ENCODE data around the gene RAPGEF2.

Gene RAPGEF2

GRCh38 chr4:159197260-159197884 lies 94.5 kb downstream of the RAPGEF2 start:
- DNase-seq (ENCODE audit: low spot score): no peak

- DNase-seq (ENCODE audit: low spot score): no peak
Measured at GRCh38 chr4:159197885-159198269, 95.0 kb downstream of the RAPGEF2 start.

- no peak for DNase-seq (ENCODE audit: low spot score)
Measured at GRCh38 chr4:159199826-159200225, 96.9 kb downstream of the RAPGEF2 start.

DNA sequence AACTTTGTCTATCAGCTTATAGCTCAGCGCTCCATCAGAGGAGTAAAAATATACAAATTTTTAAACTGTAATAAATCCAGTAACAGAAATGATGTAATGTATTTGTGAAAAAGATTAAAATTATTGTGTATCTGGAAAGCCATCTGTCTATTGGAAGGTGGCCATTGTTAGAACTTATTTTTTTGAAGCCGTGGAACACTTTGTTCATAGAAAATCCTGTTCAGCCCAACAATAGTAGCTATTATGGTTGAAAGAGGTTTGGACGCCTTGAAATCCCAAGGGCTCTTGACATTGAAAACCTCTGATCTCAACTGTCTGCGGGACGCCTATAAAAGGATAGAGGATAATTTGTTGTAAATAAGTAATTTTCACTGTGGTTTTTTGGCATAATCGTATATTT lies 98.3 kb downstream of the RAPGEF2 start:
- DNase-seq (ENCODE audit: low spot score): no peak

DNA sequence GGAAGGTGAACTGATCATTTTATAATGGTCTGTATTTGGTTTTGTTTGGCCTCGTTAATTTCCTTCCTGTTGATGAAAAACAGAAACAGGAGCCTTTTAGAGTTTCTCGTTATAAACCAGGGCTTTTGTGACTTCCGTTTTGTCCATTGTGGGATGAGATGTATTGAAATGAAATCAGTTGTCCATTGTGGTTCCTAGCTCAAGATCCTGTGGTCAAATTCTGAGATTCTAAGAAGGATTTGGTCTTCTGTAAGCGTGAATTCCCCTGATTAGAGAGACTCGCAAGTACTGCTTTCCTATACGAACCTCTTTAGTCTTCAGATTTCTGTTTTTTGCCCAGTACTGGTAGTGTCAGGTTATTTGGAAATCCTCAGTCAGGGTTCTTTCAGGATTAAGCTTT lies 101.7 kb downstream of the RAPGEF2 start:
- no peak for DNase-seq (ENCODE audit: low spot score)

- DNase-seq (ENCODE audit: low spot score): no peak
Measured at GRCh38 chr4:159205466-159205865, 102.6 kb downstream of the RAPGEF2 start.

GRCh38 chr4:159206427-159206871 lies 103.6 kb downstream of the RAPGEF2 start:
- DNase-seq (ENCODE audit: low spot score): peak; percentile 57

- DNase-seq (ENCODE audit: low spot score): no peak
Measured at GRCh38 chr4:159209249-159209648, 106.4 kb downstream of the RAPGEF2 start.

DNA sequence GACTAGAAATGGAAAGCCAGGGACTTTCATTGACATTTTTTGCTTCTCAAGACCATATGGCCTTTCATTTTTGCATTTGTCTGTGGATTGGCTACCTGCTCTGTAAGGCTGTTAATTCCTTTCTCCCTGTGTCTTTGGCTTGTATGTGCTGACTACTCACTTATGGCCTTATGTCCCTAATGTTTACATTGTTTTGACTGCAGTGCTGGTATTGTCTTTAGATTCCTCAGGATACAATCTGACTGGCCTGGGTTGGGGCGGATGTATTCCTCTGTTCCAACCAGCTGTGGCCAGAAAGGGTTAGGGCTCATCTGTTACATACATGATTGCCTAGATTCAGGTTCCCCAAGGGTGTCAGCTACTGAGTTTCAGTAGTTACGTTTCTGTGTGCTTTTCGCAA lies 108.1 kb downstream of the RAPGEF2 start:
- DNase-seq (ENCODE audit: low spot score): no peak

DNA sequence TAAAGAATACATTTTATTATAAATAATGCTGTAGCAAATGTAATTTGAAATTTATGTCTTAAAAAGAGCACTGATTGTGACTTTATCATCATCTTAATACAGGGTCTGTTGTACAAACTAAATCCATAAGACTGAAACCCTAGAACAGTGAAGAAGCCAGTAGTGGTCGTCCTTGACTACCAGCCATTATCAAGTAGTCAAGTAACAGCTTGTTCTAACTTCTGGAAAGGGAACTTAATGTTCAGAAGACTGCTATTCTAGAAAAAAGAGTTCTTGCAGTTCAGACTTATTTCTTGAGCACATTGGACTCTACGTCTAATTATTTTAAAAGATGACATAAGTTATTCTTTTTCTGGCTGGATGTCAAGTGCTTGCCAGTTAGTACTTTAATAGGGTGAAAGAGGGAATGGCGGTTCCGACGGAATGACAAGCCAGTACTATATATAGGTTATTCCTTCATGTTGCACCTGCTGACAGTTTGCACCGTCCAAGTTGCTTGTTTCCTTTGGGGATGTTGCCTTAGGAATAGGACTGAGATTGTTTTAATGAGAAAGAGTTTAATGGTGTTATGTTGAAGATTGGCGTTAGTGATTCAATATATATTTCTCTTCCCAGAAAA lies 109.9 kb downstream of the RAPGEF2 start:
- DNase-seq (ENCODE audit: low spot score): no peak

- DNase-seq (ENCODE audit: low spot score): no peak
Measured at GRCh38 chr4:159216834-159217233, 114.0 kb downstream of the RAPGEF2 start.

GRCh38 chr4:159219862-159220261 lies 117.0 kb downstream of the RAPGEF2 start:
- no peak for DNase-seq (ENCODE audit: low spot score)

- DNase-seq (ENCODE audit: low spot score): no peak
Measured at GRCh38 chr4:159220353-159220752, 117.5 kb downstream of the RAPGEF2 start.

DNA sequence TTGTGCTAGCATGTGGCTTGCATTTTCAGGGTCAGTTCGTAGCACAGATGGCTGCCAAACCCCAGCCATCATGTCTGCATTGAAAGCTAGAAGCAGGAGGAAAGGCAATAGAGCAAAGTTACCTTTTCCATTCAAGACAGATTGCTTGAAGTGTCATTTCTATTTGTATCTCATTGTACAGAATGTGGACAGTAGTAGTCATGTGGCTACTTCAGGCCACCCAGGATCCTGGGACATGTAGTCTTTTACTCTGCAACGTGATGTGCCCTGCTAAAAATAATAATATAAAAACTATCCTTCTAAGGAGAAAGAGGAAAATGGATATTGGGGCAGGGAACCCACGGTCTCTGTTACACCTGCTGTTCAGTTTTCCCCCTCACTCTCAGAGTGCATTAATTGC lies 118.4 kb downstream of the RAPGEF2 start:
- no peak for DNase-seq (ENCODE audit: low spot score)

GRCh38 chr4:159222043-159222552 lies 119.2 kb downstream of the RAPGEF2 start:
- no peak for DNase-seq (ENCODE audit: low spot score)

DNA sequence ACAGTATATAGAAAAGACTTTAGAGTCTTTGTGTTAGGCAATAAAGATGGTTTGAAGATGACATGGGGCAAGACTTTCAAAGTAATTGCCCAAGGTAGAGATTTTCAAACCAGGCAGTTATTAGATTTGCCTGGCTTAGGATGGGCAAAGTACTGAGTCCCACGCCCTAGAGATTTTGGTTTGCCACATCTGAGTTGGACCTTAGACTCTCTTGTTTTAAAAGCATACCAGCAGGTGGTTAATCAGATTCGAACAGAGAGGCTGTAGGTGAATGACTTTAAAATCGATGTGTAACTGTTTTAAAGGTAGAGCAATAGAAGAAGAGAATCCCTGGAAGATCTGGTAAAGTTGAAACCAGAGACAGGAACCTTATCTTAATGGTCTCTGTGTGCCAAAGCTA lies 121.5 kb downstream of the RAPGEF2 start:
- DNase-seq (ENCODE audit: low spot score): no peak

DNA sequence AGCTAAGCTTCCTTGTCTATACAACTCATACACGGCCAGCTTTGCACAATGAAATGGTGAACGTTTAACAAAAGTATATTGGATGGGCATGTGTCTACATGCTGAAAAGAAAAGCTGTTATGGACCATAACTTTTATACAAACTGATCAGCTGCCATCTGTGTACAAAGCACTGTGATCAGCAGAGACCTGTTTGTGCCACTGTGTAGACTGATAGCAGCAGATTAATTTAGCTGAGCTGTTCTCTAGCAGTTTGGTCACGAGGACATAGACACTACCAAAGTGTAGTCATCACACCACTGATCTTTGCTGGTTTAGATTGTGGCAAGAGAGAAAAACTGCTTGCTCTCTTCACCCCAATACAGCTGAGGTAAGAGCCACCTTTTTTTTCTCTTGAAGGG lies 124.5 kb downstream of the RAPGEF2 start:
- DNase-seq (ENCODE audit: low spot score): no peak

GRCh38 chr4:159227984-159228383 lies 125.1 kb downstream of the RAPGEF2 start:
- no peak for DNase-seq (ENCODE audit: low spot score)

DNA sequence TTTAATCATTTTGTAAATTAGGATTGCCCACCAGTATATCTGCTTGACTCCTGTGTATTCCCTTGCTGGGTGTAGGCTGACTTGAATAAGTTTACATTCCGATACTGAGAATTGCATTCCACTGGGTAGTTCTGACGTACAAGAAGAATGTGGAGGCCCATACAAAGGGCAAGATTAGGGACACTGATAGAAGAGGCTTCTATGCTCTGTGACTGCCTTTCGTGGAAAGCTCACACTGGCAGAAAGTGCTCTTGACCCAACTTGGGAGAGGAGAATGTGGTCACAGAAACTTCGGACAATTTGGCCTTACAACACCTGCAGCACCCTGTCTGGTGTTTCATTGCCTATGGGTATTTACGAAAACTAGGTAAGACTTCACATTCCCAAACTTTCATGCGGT lies 126.3 kb downstream of the RAPGEF2 start:
- no peak for DNase-seq (ENCODE audit: low spot score)

DNA sequence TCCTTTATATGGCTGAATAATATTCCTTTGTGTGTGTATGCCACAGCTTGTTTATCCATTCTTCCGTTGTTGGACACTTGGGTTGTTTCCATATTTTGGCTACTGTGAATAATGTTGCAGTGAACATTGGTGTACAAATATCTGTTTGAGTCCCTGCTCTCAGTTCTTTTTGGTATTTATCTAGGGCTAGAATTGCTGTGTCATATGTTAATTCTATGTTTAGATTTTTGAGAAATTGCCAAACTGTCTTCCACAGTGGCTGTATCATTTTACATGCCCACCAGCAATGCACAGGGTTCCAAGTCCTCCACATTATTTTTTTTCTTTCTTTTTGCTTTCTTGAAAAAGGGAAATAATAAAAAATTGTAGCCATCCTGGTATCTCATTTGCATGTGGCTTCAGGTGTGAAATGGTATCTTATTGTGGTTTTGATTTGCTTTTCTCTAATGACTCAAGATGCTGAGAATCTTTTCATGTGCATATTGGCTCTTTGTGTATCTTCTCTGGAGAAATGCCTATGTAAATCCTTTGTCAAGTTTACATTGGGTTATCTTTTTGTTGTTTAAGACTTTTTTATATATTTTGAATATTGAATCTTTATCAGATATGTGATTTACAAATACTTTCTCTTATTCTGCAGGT lies 129.7 kb downstream of the RAPGEF2 start:
- no peak for DNase-seq (ENCODE audit: low spot score)

DNA sequence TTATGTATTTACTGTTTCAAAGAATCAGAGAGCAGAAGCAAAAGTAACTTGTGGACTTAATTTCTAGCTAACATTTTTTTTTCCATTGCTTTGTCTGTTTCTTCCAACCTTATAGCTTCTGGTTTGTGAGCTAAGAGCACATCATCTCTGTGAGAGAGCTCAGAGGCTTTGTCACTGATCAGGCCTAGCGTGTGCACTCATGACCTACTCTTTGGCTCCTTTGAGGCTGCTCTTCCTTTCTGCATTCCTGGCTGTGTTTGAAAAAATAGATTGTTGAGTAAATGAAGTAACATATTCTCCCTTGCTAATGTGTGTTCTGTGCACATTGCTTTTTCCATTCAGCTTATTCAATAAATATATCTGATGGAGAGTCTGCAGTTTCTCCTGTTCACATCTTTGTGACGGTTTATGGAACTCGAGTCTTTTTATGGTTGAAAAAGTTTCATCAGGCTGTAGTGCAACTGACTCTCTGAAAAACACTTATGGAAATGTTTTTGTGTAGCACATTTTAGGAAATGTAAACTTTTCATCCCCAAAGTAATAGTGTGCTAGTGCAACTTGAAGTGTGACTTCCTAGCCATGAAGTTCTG lies 133.0 kb downstream of the RAPGEF2 start:
- no peak for DNase-seq (ENCODE audit: low spot score)

DNA sequence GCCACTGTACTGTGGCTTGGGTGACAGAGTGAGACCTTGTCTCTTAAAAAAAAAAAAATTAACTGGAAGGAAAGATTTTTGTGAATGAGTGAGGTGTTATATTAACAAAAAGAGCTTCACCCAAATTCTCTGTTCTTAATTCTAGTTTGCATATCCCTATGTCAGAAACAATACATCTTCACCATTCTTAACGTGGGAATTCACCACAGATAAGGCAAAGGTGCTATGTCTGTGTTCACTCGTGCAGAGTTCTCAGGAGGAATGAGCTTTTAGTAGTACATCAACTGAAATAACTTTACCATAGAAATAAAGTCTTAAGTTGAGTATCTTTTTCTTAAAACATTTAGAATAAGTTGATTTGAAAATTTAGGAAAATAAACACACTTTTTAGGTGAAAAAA lies 135.1 kb downstream of the RAPGEF2 start:
- no peak for DNase-seq (ENCODE audit: low spot score)

GRCh38 chr4:159238631-159239030 lies 135.8 kb downstream of the RAPGEF2 start:
- no peak for DNase-seq (ENCODE audit: low spot score)
